AG09319 (cell line): ENCODE data around the gene SPOPL.

Experiments used
- DNase-seq: peaks from one replicate; pipeline ENCODE4 v3.0.0-alpha.2; 2010; ENCODE audit warnings: low read depth; ENCODE audit errors: extremely low read depth
- TF ChIP-seq, protein P1 (sequence below): IDR thresholded peaks from 2 replicates; pipeline ENCODE4 v1.5.1; 2011; ENCODE audit warnings: low read depth, mild to moderate bottlenecking, inconsistent platforms, low read length, moderate library complexity

SPOPL gene

DNA sequence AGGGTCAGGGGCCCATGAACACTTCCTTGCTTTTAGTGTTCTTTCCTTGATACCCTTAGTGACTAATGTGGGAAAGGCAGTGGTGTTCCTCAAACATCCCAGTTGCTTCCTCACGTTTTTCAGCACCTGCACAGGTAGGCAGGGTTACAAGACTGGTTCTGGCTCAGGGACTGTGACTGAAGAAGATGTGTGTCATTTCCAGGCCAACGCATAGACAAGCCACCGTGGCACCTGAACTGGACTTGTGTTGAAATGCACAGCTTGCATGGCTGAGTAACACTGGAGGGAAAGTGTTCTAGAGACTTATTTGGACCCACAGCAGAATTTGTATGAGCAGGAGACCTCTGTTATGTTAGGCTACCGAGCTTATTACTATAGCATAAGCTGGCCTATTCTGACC lies 107.9 kb downstream of the SPOPL start:
- TF ChIP-seq, protein P1, sequence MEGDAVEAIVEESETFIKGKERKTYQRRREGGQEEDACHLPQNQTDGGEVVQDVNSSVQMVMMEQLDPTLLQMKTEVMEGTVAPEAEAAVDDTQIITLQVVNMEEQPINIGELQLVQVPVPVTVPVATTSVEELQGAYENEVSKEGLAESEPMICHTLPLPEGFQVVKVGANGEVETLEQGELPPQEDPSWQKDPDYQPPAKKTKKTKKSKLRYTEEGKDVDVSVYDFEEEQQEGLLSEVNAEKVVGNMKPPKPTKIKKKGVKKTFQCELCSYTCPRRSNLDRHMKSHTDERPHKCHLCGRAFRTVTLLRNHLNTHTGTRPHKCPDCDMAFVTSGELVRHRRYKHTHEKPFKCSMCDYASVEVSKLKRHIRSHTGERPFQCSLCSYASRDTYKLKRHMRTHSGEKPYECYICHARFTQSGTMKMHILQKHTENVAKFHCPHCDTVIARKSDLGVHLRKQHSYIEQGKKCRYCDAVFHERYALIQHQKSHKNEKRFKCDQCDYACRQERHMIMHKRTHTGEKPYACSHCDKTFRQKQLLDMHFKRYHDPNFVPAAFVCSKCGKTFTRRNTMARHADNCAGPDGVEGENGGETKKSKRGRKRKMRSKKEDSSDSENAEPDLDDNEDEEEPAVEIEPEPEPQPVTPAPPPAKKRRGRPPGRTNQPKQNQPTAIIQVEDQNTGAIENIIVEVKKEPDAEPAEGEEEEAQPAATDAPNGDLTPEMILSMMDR = no peak
- no peak for DNase-seq

DNA sequence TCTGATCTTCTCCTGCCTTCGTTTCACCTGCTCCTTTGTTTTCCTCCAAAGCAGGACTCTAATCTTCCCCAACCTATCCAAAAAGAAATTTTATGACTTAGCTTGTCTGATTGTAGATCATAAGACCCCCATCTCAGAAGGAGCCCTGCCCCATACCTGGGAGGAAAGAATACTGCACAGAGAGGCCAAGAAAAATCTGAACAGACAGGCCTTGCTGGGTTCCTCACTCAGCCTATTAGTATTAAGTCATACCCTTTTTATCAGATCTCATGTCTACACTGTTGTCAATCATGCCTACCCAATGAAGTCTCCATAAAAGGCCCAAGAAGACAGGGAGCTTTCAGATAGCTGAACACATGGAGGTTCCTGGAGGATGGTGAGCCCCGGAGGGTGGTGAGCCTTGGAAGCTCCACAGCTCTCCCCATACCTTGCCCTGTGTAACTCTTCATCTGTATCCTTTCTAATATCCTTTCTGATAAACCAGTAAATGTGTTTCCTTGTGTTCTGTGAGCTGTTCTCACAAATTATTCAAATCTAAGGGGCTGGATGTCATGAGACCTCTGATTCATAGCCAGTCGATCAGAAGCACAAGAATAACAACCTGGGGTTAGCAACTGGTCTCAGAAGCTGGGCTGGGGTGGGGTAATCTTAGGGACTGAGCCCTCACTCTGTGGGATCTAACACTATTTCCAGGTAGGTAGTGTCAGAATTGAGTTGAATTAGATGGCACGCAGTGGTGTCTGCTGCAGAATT lies 108.8 kb downstream of the SPOPL start:
- DNase-seq = no peak
- TF ChIP-seq, protein P1 = no peak

GRCh38 chr2:138615257-138615656 lies 113.7 kb downstream of the SPOPL start:
- DNase-seq = no peak

GRCh38 chr2:138617026-138617425 lies 115.5 kb downstream of the SPOPL start:
- TF ChIP-seq, protein P1 = no peak
- DNase-seq = no peak

More at GRCh38 chr2:138615257-138615656, 113.7 kb downstream of the SPOPL start:
- TF ChIP-seq, protein P1 = no peak

DNA sequence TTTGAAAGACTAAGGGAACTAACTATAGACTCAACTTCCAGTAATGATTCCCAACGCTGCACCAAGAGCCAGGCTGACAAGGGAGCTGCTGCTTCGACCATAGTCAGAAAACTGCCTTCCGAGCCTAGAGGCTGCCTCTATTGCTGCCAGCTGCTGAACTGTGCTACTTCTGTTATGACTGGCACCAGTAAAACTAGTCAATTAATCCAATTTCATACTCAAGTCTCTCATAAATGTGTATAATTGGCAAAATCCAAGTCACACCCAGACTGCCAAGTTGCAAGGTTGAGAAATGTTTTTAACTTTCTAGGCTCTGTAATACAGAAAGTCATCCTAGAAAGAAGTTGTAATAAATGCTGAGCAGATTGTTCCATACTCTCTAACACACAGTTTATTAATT lies 117.4 kb downstream of the SPOPL start:
- DNase-seq = no peak
- TF ChIP-seq, protein P1 = no peak

DNA sequence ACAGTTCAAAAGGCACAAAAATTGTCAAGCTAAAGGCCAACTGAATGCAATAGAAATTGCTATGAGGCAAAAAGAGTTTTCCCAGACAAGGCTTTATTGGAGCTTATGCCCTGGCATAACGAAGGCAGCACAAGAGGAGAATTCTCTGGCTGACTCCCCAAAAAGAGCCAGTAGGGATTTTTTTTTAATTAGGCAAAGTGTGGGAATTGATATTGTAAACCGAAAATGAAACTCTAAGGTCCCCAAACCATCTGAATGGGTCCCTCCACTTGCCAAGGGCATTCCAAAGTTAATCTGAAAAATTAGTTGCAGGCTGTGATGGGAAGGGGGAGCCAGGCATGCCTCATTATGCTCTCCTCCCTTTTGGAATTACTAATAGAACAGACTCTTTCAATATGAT lies 118.9 kb downstream of the SPOPL start:
- no peak for DNase-seq

GRCh38 chr2:138621139-138621538 lies 119.6 kb downstream of the SPOPL start:
- TF ChIP-seq, protein P1 = no peak
- DNase-seq = no peak

More for the DNA sequence above, 118.9 kb downstream of the SPOPL start:
- TF ChIP-seq, protein P1 = no peak
